ENCODE measurements around the gene RNF32.
"Not testable (repeated sequence)": the region's sequence is repeated elsewhere in the genome, so short reads cannot be mapped to it uniquely, and the experiment has no call there.

RNF32 gene

GRCh38 chr7:156676263-156676662 lies 35.7 kb downstream of the RNF32 start:
- no peak for DNase-seq

DNA sequence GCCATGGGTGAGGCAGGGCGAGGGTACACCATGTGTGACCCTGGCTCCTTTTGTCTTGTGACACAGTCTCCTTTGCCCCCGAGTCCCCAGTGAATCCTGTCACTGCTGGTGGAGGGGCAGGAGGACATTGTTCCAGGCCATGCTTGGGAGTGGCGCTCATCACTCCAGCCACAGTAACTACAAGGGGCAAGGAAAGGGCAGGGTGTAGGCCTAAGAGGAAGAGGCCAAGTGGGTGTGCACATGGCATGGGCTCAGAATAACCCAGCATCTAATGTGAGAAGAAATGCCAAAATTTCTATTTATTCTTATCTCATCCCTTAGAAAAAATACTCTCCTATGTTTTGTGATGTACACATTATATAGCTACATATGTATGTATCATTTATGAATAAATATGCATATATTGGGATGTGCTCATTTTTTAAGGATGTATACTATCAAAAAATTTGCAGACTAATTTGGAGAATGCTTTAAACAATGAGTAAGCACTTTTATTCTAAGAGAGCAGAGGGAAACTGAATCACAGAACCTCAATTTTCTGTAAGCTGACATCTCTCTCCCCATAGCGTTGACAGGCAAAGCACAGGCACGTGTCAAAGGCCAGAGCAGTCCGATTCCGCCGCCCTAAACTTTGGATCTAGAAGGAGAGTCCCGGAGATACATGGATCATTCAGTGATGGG lies 36.9 kb downstream of the RNF32 start:
- DNase-seq = no peak

DNA sequence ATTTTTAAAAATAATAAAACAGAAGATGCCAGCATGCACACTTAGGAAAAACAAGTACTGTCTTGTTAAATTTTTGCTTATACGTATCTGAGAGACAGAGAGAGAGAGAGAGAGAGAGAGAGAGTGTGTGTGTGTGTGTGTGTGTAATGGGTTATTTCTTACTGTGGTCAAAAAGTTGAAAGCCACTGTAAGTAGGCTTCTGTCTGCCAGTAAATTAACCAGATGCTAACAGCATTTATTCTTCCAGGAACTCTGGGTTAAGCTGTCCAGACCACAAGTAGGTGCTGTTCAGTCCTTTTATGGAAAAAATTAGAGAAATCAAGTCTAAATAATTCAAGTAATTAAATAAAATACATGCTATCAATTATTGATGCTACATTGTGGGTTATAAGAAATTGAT lies 39.7 kb downstream of the RNF32 start:
- no peak for DNase-seq

DNA sequence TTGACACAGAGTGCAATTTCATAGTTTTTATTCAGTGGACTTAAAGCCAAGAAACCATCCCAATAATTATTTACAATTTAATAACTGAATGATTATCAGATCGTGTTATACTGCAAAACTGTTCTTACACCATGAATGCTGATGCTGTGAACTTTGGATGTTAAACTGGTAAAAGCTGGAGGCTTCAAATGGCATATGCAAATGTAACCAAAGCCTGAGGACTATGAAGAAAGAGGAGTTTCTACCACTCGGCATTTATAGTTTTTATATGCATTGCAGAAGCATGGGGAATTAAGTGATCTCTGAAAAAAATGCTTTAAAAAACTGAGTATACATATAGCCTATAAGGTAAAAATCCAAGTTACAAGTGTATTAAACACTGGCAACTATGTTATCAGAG lies 42.4 kb downstream of the RNF32 start:
- DNase-seq = no peak

DNA sequence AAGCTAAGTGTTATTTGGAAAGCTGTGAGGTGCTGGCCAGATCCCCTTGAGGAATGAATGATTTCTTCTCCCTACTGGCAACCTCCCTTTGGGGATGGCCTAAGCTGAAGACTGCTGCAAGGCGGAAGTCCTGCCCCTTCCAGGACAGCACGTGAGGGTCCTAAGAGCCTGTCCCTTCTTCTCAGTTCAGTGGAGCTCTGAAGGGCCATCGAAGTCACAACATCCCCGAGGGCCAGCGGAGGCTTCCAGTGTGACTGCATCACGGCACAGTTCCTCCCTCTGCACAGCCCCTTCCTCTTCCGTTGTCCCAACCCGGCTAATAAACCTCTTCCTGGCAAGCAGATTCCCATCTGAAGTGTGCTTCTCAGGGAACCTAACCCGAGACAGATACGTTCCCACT lies 43.7 kb downstream of the RNF32 start:
- no peak for DNase-seq

DNA sequence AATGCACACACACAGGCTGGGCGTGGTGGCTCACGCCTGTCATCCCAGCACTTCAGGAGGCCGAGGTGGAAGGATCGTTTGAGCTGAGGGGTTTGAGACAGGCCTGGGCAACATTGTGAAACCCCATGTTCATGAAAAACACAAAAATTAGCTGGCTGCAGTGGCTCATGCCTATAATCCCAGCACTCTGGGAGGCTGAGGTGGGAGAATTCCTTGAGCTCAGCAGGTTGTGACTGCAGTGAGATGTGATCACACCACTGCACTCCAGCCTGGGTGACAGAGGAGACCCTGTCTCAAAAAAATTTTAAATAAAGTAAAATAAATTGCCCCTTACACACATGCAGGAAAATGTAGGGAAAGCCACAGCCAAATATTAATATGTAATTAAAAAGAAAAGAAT lies 44.1 kb downstream of the RNF32 start:
- no peak for DNase-seq

DNA sequence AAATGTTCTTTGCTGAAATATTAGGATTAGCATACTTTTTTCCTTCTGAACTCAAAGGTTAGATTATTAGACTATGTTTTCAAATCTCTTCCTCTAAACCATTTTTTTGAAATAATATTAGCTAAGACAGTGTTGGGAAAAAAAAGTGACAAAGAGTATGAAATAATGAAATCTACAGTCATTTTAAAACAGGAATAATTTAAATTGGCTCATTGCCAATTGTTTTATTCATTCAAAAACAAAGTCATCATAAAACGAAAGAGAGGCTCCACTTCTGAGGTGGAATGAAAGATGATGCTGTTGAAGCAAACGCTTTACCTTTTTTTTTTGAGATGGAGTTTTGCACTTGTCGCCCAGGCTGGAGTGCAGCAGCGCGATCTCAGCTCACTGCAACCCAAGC lies 51.2 kb downstream of the RNF32 start:
- DNase-seq = no peak

GRCh38 chr7:156692849-156693248 lies 52.3 kb downstream of the RNF32 start:
- no peak for DNase-seq

GRCh38 chr7:156693627-156694026 lies 53.1 kb downstream of the RNF32 start:
- no peak for DNase-seq

- not testable (repeated sequence) for DNase-seq
These were observed 56.7 kb downstream of the RNF32 start for GRCh38 chr7:156697283-156697682.

- DNase-seq = not testable (repeated sequence)
These were observed 57.9 kb downstream of the RNF32 start for GRCh38 chr7:156698512-156698911.

DNA sequence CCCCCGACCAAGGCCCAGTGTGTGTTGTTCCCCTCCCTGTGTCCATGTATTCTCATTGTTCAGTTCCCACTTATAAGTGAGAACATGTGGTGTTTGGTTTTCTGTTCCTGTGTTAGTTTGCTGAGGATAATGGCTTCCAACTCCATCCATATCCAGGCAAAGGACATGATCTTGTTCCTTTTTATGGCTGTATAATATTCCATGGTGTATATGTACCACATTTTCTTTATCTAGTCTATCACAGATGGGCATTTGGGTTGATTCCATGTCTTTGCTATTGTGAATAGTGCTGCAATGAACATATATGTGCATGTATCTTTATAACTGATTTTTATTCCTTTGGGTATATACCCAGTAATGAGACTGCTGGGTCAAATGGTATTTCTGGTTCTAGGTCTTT lies 61.2 kb downstream of the RNF32 start:
- not testable (repeated sequence) for DNase-seq

GRCh38 chr7:156702399-156702798 lies 61.8 kb downstream of the RNF32 start:
- no peak for DNase-seq

- no peak for DNase-seq
These were observed 62.6 kb downstream of the RNF32 start for GRCh38 chr7:156703209-156703608.

GRCh38 chr7:156703773-156704482 lies 63.4 kb downstream of the RNF32 start:
- no peak for DNase-seq

DNA sequence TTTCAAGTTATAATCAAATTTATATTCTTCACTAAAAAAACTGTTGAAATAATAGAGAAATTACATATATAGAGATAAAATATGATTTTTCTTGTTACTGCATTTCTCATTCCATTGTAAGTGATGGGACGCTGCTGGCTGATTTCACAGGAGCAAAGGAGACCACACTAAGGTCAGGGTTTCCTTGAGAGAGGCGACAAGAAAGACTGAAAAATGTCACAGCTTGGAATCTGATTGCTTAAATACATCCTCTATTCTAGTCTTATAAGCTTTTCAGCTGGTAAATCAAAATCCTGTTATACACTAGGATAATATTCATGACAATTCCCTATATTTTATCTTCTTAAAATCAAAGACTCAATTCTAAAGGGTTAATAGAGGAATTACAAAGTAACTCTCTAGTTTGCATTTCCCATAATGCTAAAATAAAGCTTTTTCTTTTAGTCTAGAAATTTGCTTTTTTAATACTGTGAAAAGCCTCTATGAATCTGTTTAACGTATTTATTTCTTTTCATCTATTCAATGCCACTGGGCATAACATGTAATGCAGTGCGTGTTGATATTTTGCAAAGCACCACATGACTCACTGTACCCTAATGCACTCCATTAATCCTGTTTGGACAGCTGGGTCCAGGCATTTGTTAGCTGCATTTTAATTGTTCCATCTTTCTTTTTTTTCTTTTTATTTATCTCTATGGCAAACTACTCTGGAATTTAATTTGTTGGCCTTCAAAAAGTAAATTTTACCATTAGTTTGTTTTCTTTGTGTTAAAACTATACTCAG lies 81.7 kb downstream of the RNF32 start:
- no peak for DNase-seq

GRCh38 chr7:156725073-156725472 lies 84.5 kb downstream of the RNF32 start:
- DNase-seq = no peak

DNA sequence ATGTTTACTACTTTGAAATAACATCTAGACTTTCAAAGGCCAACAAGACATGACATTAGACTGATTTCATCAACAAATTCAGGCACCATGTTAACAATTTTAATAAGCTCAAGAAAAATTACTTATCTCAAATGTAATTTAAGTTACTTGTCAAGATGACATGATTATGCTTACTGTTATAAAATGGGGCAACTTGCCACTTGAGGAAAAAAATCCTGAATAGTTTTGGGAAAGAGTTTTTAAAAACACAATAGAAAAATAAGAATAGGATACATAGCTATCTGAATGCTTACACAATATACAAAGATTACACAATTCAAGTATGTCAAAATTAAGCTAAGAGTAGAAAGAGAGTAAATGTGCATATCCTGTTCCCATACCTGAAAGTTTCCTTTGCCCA lies 85.4 kb downstream of the RNF32 start:
- DNase-seq = peak; percentile 35

Data from inflammatory macrophage treated with lipopolysaccharide for 4 hours (primary cell).